Hepatocyte (in vitro differentiated cells): ENCODE data around the gene GLRA1.

Experiments used
- EZH2 ChIP-seq: fragments of 200-600 bp; sonication (generic); IDR thresholded peaks from 2 replicates; pipeline ENCODE4 v1.6.1; 2016; ENCODE audit warnings: antibody characterized with exemption, mild to moderate bottlenecking, borderline replicate concordance
- TF ChIP-seq, protein P1 (sequence below): fragments of 200-600 bp; sonication (generic); IDR thresholded peaks from 2 replicates; pipeline ENCODE4 v1.5.1; 2016; ENCODE audit warnings: antibody characterized with exemption, mild to moderate bottlenecking; ENCODE audit not compliant: poor library complexity

- TF ChIP-seq EZH2, result no peak
- TF ChIP-seq, protein P1, sequence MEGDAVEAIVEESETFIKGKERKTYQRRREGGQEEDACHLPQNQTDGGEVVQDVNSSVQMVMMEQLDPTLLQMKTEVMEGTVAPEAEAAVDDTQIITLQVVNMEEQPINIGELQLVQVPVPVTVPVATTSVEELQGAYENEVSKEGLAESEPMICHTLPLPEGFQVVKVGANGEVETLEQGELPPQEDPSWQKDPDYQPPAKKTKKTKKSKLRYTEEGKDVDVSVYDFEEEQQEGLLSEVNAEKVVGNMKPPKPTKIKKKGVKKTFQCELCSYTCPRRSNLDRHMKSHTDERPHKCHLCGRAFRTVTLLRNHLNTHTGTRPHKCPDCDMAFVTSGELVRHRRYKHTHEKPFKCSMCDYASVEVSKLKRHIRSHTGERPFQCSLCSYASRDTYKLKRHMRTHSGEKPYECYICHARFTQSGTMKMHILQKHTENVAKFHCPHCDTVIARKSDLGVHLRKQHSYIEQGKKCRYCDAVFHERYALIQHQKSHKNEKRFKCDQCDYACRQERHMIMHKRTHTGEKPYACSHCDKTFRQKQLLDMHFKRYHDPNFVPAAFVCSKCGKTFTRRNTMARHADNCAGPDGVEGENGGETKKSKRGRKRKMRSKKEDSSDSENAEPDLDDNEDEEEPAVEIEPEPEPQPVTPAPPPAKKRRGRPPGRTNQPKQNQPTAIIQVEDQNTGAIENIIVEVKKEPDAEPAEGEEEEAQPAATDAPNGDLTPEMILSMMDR, result no peak
Measured at GRCh38 chr5:151886546-151887275, 37.9 kb downstream of the GLRA1 start.
